ENCODE measurements around the gene CTCF.

CTCF gene

GRCh38 chr16:67608364-67608763, 46.0 kb downstream of the CTCF start:
- no peak for DNase-seq

- DNase-seq = no peak
Measured at GRCh38 chr16:67613808-67614207, 51.5 kb downstream of the CTCF start.

GRCh38 chr16:67628216-67628615, 65.9 kb downstream of the CTCF start:
- DNase-seq = no peak

GRCh38 chr16:67632415-67633172, 70.3 kb downstream of the CTCF start:
- DNase-seq = peak in 1 of 2 donors; percentile 26

- peak in 1 of 2 donors; percentile 50 for DNase-seq
Measured at GRCh38 chr16:67636713-67637112, 74.4 kb downstream of the CTCF start.

GRCh38 chr16:67637625-67638024, 75.3 kb downstream of the CTCF start:
- no peak for DNase-seq

- DNase-seq = peak; percentile 62
Measured at GRCh38 chr16:67641779-67642708, 79.7 kb downstream of the CTCF start.

GRCh38 chr16:67644038-67644437, 81.7 kb downstream of the CTCF start:
- no peak for DNase-seq

- no peak for DNase-seq
Measured at GRCh38 chr16:67645397-67646121, 83.2 kb downstream of the CTCF start.

- no peak for DNase-seq
Measured at GRCh38 chr16:67647111-67647651, 84.9 kb downstream of the CTCF start.

GRCh38 chr16:67647681-67648080, 85.4 kb downstream of the CTCF start:
- no peak for DNase-seq

- DNase-seq = no peak
Measured at GRCh38 chr16:67648088-67648763, 85.9 kb downstream of the CTCF start.

GRCh38 chr16:67648764-67649407, 86.6 kb downstream of the CTCF start:
- DNase-seq = no peak

GRCh38 chr16:67649494-67649931, 87.2 kb downstream of the CTCF start:
- no peak for DNase-seq

GRCh38 chr16:67650023-67650422, 87.7 kb downstream of the CTCF start:
- DNase-seq = no peak

GRCh38 chr16:67651039-67651438, 88.7 kb downstream of the CTCF start:
- DNase-seq = no peak

GRCh38 chr16:67651847-67652246, 89.5 kb downstream of the CTCF start:
- DNase-seq = no peak

GRCh38 chr16:67652578-67653127, 90.3 kb downstream of the CTCF start:
- DNase-seq = no peak

GRCh38 chr16:67653128-67653788, 90.9 kb downstream of the CTCF start:
- DNase-seq = no peak

- no peak for DNase-seq
Measured at GRCh38 chr16:67653789-67654402, 91.6 kb downstream of the CTCF start.

All from hippocampal formation (tissue), 2 donors.